Ramos (cell line): ENCODE measurements around the gene VASN.

Experiments used
- in situ Hi-C: fragments of 300-500 bp; cut with MboI; formaldehyde crosslinking; loops from one replicate; pipeline ENCODE4 v1.14.3; 2022; ENCODE audit warnings: low sequenced_read_pairs; ENCODE audit not compliant: unreplicated experiment

Gene VASN

GRCh38 chr16:4414187-4414917 lies 42.7 kb downstream of the VASN start:
- in situ Hi-C loops: no loop called here

- in situ Hi-C loops: no loop called here
These were observed 44.0 kb downstream of the VASN start for GRCh38 chr16:4415538-4416199.

- in situ Hi-C loops: no loop called here
These were observed 44.8 kb downstream of the VASN start, which contains the start of gene CORO7 for GRCh38 chr16:4416200-4417032. CORO7 (minus strand) TSS chr16:4416596; CDS start chr16:4416518, 78 bp downstream.

GRCh38 chr16:4419402-4419959 lies 47.8 kb downstream of the VASN start:
- in situ Hi-C loops: no loop called here

GRCh38 chr16:4420505-4421105 lies 49.0 kb downstream of the VASN start:
- in situ Hi-C loops: no loop called here

- in situ Hi-C loops: no loop called here
These were observed 53.9 kb downstream of the VASN start, which contains the start of gene DNAJA3 for GRCh38 chr16:4425378-4426020. DNAJA3 (plus strand) TSS chr16:4425868; CDS start chr16:4425882, 14 bp downstream.

GRCh38 chr16:4426021-4426684 lies 54.5 kb downstream of the VASN start:
- in situ Hi-C loops: no loop called here

GRCh38 chr16:4426722-4427372 lies 55.2 kb downstream of the VASN start:
- in situ Hi-C loops: no loop called here

- in situ Hi-C loops: no loop called here
These were observed 56.9 kb downstream of the VASN start for GRCh38 chr16:4428500-4428899.

- in situ Hi-C loops: no loop called here
These were observed 59.4 kb downstream of the VASN start for GRCh38 chr16:4431023-4431422.
